HG03520 (cell line): ENCODE results near the gene BBLN.
"Not testable (repeated sequence)": the region's sequence is repeated elsewhere in the genome, so short reads cannot be mapped to it uniquely, and the experiment has no call there.

Experiments used
- ATAC-seq: cut with Tn5 transposase; IDR thresholded peaks from one replicate; pipeline ENCODE4 v1.9.1; 2021; ENCODE audit warnings: mild to moderate bottlenecking, moderate library complexity; ENCODE audit not compliant: unreplicated experiment

The BBLN gene

GRCh38 chr9:128162215-128163026, 2.4 kb downstream of the BBLN start:
- no peak for ATAC-seq

GRCh38 chr9:128163027-128163515, 3.0 kb downstream of the BBLN start:
- ATAC-seq: no peak

- no peak for ATAC-seq
Observed at GRCh38 chr9:128163523-128164306, 3.6 kb downstream of the BBLN start.

- ATAC-seq: no peak
Observed at GRCh38 chr9:128164307-128164885, 4.3 kb downstream of the BBLN start.

GRCh38 chr9:128166169-128166568, 6.1 kb downstream of the BBLN start:
- ATAC-seq: no peak

GRCh38 chr9:128167209-128167608, 7.1 kb downstream of the BBLN start:
- ATAC-seq: no peak

GRCh38 chr9:128168731-128169308, 8.8 kb downstream of the BBLN start:
- no peak for ATAC-seq

- no peak for ATAC-seq
Observed at GRCh38 chr9:128169492-128169891, 9.4 kb downstream of the BBLN start.

- no peak for ATAC-seq
Observed at GRCh38 chr9:128169925-128170324, 9.9 kb downstream of the BBLN start.

GRCh38 chr9:128174062-128174461, 14.0 kb downstream of the BBLN start:
- ATAC-seq: no peak

- ATAC-seq: no peak
Observed at GRCh38 chr9:128175102-128175563, 15.1 kb downstream of the BBLN start.

- ATAC-seq: no peak
Observed at GRCh38 chr9:128175726-128176125, 15.7 kb downstream of the BBLN start.

GRCh38 chr9:128178806-128179431, 18.9 kb downstream of the BBLN start:
- ATAC-seq: no peak

- no peak for ATAC-seq
Observed at GRCh38 chr9:128180001-128180400, 19.9 kb downstream of the BBLN start.

GRCh38 chr9:128180447-128180846, 20.4 kb downstream of the BBLN start:
- ATAC-seq: no peak

GRCh38 chr9:128181480-128181879, 21.4 kb downstream of the BBLN start:
- not testable (repeated sequence) for ATAC-seq

GRCh38 chr9:128182893-128183588, 23.0 kb downstream of the BBLN start:
- ATAC-seq: no peak

GRCh38 chr9:128185979-128186965, 26.2 kb downstream of the BBLN start:
- no peak for ATAC-seq

- ATAC-seq: no peak
Observed at GRCh38 chr9:128187361-128187760, 27.3 kb downstream of the BBLN start.
